Epithelial cell of proximal tubule (primary cell): Measurements from ENCODE around the gene PPP1R12A. TPM values are rescaled to one million over a fixed set of nuclear protein-coding genes. Genes with fewer than 3 reads are reported as not detected.

ENCODE experiments used
- DNase-seq: peaks from one replicate; pipeline ENCODE4 v3.0.0-alpha.2; 2011; ENCODE audit warnings: low read depth
- H3K4me3 ChIP-seq: 2 replicates; pipeline ENCODE4 v1.5.1; 2011; ENCODE audit warnings: low read depth, mild to moderate bottlenecking, low read length
- total RNA-seq: library from RNA; depleted of rRNA; stranded (reverse); fragments of >200 nt; gene quantifications from 2 replicates; pipeline ENCODE4 v1.2.3, GENCODE V29; 2015
- TF ChIP-seq, protein P1 (sequence below): conservative IDR thresholded peaks from 2 replicates; pipeline ENCODE4 v1.5.1; 2012; ENCODE audit warnings: low read depth, mild to moderate bottlenecking, low read length

The PPP1R12A gene
- total RNA-seq, 1 donor from 2014 or later, result 66.0 TPM

DNA sequence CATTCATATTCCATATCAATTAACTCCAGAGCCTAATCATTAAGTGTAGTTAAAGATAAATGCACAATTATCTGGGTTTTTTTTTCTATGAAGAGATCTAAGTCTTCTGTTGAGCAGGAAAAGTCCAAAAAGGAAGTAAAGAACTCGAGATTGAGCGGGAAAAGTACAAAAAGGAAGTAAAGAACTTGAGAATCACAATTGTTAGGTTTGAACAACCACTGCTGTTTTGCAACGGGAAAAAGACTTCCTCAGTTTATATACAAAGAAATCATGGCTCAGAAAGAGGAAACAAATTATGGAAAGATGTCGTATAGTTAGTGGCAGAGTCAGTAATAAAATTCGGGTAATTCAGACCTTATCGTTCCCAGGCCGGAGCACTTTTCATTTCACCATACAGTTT lies 63.3 kb downstream of the PPP1R12A start:
- DNase-seq, result no peak
- H3K4me3 ChIP-seq, result no peak overlapping the region
- TF ChIP-seq, protein P1, sequence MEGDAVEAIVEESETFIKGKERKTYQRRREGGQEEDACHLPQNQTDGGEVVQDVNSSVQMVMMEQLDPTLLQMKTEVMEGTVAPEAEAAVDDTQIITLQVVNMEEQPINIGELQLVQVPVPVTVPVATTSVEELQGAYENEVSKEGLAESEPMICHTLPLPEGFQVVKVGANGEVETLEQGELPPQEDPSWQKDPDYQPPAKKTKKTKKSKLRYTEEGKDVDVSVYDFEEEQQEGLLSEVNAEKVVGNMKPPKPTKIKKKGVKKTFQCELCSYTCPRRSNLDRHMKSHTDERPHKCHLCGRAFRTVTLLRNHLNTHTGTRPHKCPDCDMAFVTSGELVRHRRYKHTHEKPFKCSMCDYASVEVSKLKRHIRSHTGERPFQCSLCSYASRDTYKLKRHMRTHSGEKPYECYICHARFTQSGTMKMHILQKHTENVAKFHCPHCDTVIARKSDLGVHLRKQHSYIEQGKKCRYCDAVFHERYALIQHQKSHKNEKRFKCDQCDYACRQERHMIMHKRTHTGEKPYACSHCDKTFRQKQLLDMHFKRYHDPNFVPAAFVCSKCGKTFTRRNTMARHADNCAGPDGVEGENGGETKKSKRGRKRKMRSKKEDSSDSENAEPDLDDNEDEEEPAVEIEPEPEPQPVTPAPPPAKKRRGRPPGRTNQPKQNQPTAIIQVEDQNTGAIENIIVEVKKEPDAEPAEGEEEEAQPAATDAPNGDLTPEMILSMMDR, result no peak

DNA sequence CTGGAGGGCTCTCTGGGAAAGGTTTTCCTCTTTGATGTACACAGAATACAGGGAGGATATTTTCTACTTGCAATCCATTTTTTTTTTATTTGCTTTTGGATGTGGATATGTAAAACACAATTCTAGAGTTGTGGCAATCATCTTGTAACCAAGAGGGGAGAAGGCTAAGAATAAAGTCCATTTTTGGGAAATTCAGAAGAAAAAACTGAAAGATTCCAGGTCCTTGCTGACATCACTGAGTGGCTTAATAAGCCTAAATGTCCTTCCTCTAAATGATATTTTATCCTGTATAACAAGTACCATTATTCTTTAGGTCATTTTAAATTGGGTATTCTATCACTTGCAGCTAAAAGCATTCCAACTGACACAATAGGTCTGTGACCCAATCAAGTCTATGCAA lies 64.0 kb downstream of the PPP1R12A start:
- TF ChIP-seq, protein P1, result no peak
- DNase-seq, result no peak

DNA sequence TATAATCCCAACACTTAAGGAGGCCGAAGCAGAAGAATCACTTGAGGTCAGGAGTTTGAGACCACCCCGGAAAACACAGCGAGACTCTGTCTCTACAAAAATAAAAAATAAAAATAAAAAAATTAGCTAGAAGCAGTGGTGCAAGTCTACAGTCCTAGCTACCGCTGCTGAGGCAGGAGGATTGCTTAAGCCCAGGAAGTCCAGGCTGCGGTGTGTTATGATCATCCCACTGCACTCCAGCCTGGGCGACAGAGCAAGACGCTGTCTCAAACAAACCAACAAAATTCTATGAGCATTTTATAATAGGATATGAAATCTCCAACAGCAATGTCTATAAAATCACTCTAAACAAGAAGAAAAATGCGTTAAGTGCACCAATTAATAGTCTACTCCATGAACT lies 75.3 kb downstream of the PPP1R12A start:
- H3K4me3 ChIP-seq, result no peak overlapping the region
- TF ChIP-seq, protein P1, result no peak
- no peak for DNase-seq

More for the DNA sequence above, 64.0 kb downstream of the PPP1R12A start:
- no peak overlapping the region for H3K4me3 ChIP-seq

DNA sequence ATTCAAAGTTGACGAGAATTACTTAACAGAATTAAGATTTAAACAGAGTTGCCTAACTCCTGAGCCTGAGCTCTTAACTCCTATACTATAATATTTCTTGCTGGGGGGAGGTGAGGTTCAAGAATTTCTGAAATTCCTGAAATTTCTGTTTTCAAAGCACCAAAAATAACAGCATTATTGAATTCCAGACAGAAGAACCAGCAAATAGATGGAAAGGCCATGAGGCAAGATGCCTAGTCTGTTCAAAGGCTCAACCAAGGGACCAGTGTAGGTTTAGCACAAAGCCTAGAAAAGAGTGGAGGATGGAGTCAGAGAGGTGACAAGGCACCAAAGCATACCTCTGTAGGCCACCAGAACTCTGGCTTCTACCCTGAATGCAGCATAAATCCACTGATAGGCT lies 76.4 kb downstream of the PPP1R12A start:
- no peak for DNase-seq
- H3K4me3 ChIP-seq, result no peak overlapping the region
- TF ChIP-seq, protein P1, result no peak

DNA sequence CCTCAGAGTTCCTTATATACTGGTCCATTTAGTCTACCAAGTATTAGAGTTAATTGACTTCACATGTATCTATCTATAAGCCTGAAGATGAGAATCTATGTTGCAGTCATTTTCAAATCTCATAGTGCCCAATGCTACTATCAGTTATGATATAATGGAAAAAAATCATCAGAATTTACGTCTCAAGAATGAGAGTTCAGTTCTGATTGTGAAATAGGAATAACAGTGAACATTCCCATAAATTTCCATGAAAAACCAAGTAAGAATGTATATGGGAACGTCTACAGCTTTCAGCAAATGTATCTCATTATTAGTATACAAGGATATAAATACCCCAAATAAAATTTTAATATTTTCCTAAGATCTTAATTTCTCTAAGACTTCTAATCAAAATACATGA lies 77.2 kb downstream of the PPP1R12A start:
- DNase-seq, result no peak
- no peak overlapping the region for H3K4me3 ChIP-seq
- TF ChIP-seq, protein P1, result no peak

DNA sequence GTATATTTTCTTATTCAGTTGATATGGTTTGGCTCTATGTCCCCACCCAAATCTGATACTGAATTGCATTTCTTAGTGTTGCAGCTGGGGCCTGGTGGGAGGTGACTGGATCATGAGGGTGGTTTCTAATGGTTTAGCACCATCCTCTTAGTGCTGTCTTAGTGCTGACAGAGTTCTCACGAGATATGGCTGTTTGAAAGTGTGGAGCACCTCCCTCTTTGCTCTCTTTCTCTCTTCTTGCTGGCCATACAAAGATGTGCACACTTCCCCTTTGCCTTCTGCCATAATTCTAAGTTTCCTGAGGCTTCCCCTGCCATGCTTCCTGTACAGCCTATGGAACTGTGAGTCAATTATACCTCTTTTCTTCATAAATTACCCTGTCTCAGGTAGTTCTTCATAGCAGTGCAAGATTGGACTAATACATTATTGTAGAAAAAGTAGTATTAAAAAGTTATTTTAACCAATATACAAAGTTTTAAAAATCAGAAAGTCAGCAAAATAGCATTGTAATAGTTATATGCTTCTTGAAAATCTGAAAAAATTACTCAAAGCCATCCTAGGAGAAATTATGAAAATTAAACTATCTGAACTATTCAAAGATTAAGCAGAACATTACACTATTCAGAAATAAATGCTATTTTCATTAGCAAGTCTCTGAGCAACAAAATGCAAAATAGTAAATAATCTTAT lies 84.1 kb downstream of the PPP1R12A start:
- TF ChIP-seq, protein P1, result no peak
- no peak overlapping the region for H3K4me3 ChIP-seq
- no peak for DNase-seq

DNA sequence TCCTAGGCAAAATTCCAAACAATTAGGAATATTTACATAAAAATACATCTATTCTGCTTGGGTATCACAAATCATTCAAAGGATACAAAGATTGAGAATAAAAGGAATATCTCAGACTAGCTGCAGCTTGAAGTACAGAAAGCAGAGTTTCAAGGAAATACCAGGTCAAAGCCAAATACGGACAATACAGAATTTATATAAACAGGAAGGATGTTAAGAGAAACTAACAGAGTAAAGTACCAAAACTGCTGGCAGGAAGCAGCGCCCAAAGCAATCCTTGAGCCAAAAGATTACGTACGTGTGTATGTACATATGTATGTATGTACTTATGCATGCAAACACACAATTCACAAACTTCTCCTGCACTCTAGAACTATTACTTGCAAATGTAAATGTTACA lies 86.6 kb downstream of the PPP1R12A start:
- no peak for DNase-seq
- TF ChIP-seq, protein P1, result no peak
- no peak overlapping the region for H3K4me3 ChIP-seq
